GM12878 (cell line): ENCODE data around the gene TBX15. TPM values are rescaled to one million over a fixed set of nuclear protein-coding genes. Genes with fewer than 3 reads are reported as not detected.

Source experiments
- ATAC-seq: fragments of 200-7000 bp; cut with Tn5 transposase; 3 replicates; pipeline ENCODE4 v1.9.1; 2020; ENCODE audit warnings: mild to moderate bottlenecking, moderate library complexity
- BruUV-seq: library from RNA; stranded (reverse); fragments of 400-500 nt; replicated peaks from 2 replicates; lab custom pipeline; 2021; lab: Mats Ljungman, UMichigan
- CTCF ChIA-PET: fragments of 300-600 bp; sonication (Branson Sonifier 250); formaldehyde crosslinking; extraction: SDS; loops from one replicate; lab custom pipeline; 2021; ENCODE audit warnings: inconsistent platforms; lab: Yijun Ruan, JAX
- POLR2A ChIA-PET: fragments of 350-600 bp; formaldehyde crosslinking; extraction: SDS; loops from one replicate; lab custom pipeline; 2021; ENCODE audit warnings: inconsistent platforms; lab: Charles Lee
- RAD21 ChIA-PET: fragments of 300-600 bp; sonication (Branson Sonifier 250); formaldehyde crosslinking; loops from one replicate; lab custom pipeline; 2023; ENCODE audit warnings: antibody characterized with exemption; ENCODE audit not compliant: unreplicated experiment; lab: Charles Lee
- SMC1A ChIA-PET: fragments of 300-600 bp; sonication (Branson Sonifier 250); formaldehyde crosslinking; loops from one replicate; lab custom pipeline; 2023; ENCODE audit not compliant: unreplicated experiment, uncharacterized antibody; lab: Charles Lee
- DNase-seq: peaks from one replicate; pipeline ENCODE4 v3.0.0-alpha.2; 2011; ENCODE audit warnings: low read depth, low spot score
- FAIRE-seq: peaks from 3 replicates; lab custom pipeline; 2011; peaks lifted over from hg19 to GRCh38; lab: Jason Lieb, UNC
- H2AFZ ChIP-seq: 2 replicates; pipeline ENCODE4 v1.6.0; 2011; ENCODE audit warnings: low read depth, low read length, control low read depth; ENCODE audit not compliant: control insufficient read depth
- H3K27ac ChIP-seq: 2 replicates; pipeline ENCODE4 v1.5.1; 2011; ENCODE audit warnings: control low read depth; ENCODE audit not compliant: control insufficient read depth, insufficient read depth
- H3K27me3 ChIP-seq, 2 experiments: replicated peaks in 1 of 2; 2 replicates each; pipeline versions ENCODE4 v1.6.0 to v1.6.1; 2011; ENCODE audit warnings: low read length in 1 of 2; ENCODE audit not compliant: control insufficient read depth in 2 of 2, insufficient read depth in 2 of 2
- H3K36me3 ChIP-seq, 2 experiments: 2 replicates each; pipeline ENCODE4 v1.5.1; 2011; ENCODE audit warnings: low read length in 1 of 2; ENCODE audit not compliant: control insufficient read depth in 2 of 2, insufficient read depth in 2 of 2
- H3K4me1 ChIP-seq: 2 replicates; pipeline ENCODE4 v1.6.1; 2011; ENCODE audit warnings: mild to moderate bottlenecking, low read length, moderate library complexity, mixed read lengths; ENCODE audit not compliant: control insufficient read depth, insufficient read depth
- H3K4me2 ChIP-seq: 2 replicates; pipeline ENCODE4 v1.6.0; 2011; ENCODE audit warnings: control low read depth; ENCODE audit not compliant: control insufficient read depth, insufficient read depth
- H3K4me3 ChIP-seq: fragments of 200-600 bp; sonication (generic); 2 replicates; pipeline ENCODE4 v1.5.1; 2016
- H3K79me2 ChIP-seq: 2 replicates; pipeline ENCODE4 v1.6.0; 2011; ENCODE audit warnings: low read length; ENCODE audit not compliant: control insufficient read depth, insufficient read depth
- H3K9ac ChIP-seq: 2 replicates; pipeline ENCODE4 v1.8.0; 2011; ENCODE audit warnings: low read length, control low read depth, mixed read lengths; ENCODE audit not compliant: control insufficient read depth, insufficient read depth
- H3K9me3 ChIP-seq: replicated peaks from 3 replicates; pipeline ENCODE4 v1.5.1; 2011; ENCODE audit warnings: mild to moderate bottlenecking, low read length; ENCODE audit not compliant: control insufficient read depth, insufficient read depth
- H4K20me1 ChIP-seq: 2 replicates; pipeline ENCODE4 v1.6.0; 2011; ENCODE audit not compliant: control insufficient read depth, insufficient read depth
- BRCA1 ChIP-seq: IDR thresholded peaks from 2 replicates; pipeline ENCODE4 v1.6.1; 2011; ENCODE audit warnings: low read depth, low read length, improper control_type of control experiment
- CEBPZ ChIP-seq: fragments of 150-350 bp; IDR thresholded peaks from 2 replicates; pipeline ENCODE4 v1.6.1; 2016; ENCODE audit warnings: low read depth, low read length
- E4F1 ChIP-seq: fragments of 450-650 bp; IDR thresholded peaks from 2 replicates; pipeline ENCODE4 v1.6.1; 2018; ENCODE audit warnings: borderline replicate concordance, mild to moderate bottlenecking; ENCODE audit not compliant: partially characterized antibody
- HCFC1 ChIP-seq: fragments of 150-350 bp; IDR thresholded peaks from 2 replicates; pipeline ENCODE4 v1.6.1; 2014; ENCODE audit warnings: low read length
- IRF3 ChIP-seq: fragments of 450-650 bp; IDR thresholded peaks from 2 replicates; pipeline ENCODE4 v1.6.1; 2014; ENCODE audit warnings: mild to moderate bottlenecking
- RAD51 ChIP-seq: fragments of 450-650 bp; IDR thresholded peaks from 2 replicates; pipeline ENCODE4 v1.6.1; 2016; ENCODE audit warnings: moderate library complexity, mild to moderate bottlenecking, inconsistent platforms
- SMC3 ChIP-seq: IDR thresholded peaks from 2 replicates; pipeline ENCODE4 v1.6.1; 2011; ENCODE audit warnings: low read length, improper control_type of control experiment, borderline replicate concordance
- SRF ChIP-seq, 2 experiments: IDR thresholded peaks; 2 replicates each; pipeline ENCODE4 v1.6.1; 2011; ENCODE audit warnings: low read depth in 2 of 2, low read length in 2 of 2, mild to moderate bottlenecking in 1 of 2, moderate library complexity in 1 of 2
- SUZ12 ChIP-seq: fragments of 200-600 bp; sonication (generic); IDR thresholded peaks from one replicate; pipeline ENCODE4 v1.6.1; 2018; ENCODE audit warnings: antibody characterized with exemption, mild to moderate bottlenecking; ENCODE audit not compliant: unreplicated experiment
- ZNF274 ChIP-seq: IDR thresholded peaks from one replicate; pipeline ENCODE4 v1.8.0; 2011; ENCODE audit not compliant: insufficient read length, insufficient read depth
- ZNF622 ChIP-seq: fragments of 450-650 bp; IDR thresholded peaks from 2 replicates; pipeline ENCODE4 v1.6.1; 2017; ENCODE audit warnings: mild to moderate bottlenecking, inconsistent platforms
- WGBS: methylation state at CpG from one replicate; pipeline ENCODE4 v1.1.6; 2016; ENCODE audit warnings: low lambda C conversion rate; ENCODE audit not compliant: insufficient replicate concordance, insufficient coverage; ENCODE audit errors: missing lambda C conversion rate; 5-methylcytosine and 5-hydroxymethylcytosine counted together
- in situ Hi-C: fragments of 300-500 bp; cut with MboI; formaldehyde crosslinking; loops from 9 replicates; pipeline ENCODE4 v1.14.3; 2018; ENCODE audit warnings: mixed read lengths
- intact Hi-C: fragments of 100-400 bp; cut with micrococcal nuclease; formaldehyde crosslinking; loops from one replicate; pipeline ENCODE4 v1.14.2; 2022; ENCODE audit not compliant: unreplicated experiment
- polyA plus RNA-seq, 11 experiments: library from polyadenylated mRNA; depleted of rRNA in 4 of 11; unstranded in 6 of 11; stranded (reverse) in 5 of 11; fragments of >200 nt; fragmentation: Nextera tagmentation in 4 of 11; fragmentation: Illumina TruSeq in 1 of 11; extraction: Ambion mirVana in 4 of 11; extraction: Trizol in 1 of 11; gene quantifications; 1 replicate in 1 of 11; 2 replicates in 10 of 11; pipeline versions ENCODE4 v1.2.1 to v1.2.3, GENCODE V29; 2011 to 2016; ENCODE audit warnings: inconsistent platforms in 2 of 11, missing spikeins in 2 of 11, low read depth in 1 of 11
- total RNA-seq, 4 experiments: library from RNA; depleted of rRNA in 3 of 4; stranded (reverse); fragments of >200 nt in 3 of 4; fragmentation: Illumina TruSeq in 1 of 4; extraction: Trizol in 1 of 4; gene quantifications; 2 replicates each; pipeline versions ENCODE4 v1.2.1 to v1.2.3, GENCODE V29; 2013 to 2021

TBX15 gene
- total and polyA plus RNA-seq, 10 of the 15 experiments (the other 5 are each of a cell fraction or from before 2014, with no cell fraction given), result 0.64 to 9.4 (median 0.99) TPM

DNA sequence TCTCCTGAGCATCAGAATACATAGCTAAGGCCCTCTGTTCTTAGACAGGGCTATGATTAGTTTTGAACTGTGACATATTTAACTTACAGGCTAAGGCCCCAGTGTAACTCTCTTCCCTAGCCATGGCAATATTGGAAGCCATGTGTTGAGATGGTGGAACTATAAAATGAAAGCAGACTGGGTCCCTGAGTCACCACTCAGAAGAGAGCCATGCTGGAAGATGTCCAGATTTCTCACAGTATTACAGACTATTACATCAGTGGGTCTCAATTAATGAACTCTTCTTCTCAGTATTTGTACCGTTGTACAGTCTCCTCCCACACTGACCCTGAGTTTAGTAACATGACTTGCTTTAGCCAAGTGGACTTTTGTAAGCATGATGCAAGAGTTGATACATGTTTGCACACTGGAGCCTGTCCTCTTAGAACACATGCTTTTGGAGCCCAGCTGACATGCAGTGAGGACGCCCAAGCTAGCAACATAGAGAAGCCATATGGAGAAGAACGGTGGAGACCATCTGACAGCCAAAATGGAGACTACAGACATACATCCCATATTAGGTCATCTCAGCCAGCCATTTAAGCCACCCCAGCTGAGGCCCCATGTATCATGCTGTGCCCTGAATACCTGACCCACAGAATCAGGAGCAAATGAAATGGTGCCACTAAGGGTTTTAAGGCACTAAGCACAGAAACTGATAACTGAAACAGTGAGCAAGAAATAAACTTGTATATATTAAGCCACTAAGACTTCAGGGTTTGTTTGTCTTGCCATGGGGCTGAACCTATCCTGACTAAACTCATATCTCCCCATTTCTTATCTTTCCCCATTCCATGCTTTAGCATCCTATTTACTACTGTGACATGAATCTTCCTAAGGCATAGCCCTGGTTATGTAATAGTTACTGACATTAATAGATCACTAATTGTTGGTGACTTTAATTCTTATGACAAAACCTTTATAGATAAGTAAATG is 24.4 kb downstream of the TBX15 start:
- WGBS, result 30% methylated on average over 3 of the region's 3 CpGs
- POLR2A ChIA-PET, result no interaction called here
- Histone ChIP-seq H3K27me3 (no peaks in the 10 kb centered on the region), H2AFZ (no peak overlapping the region), H3K27ac (no peak overlapping the region), H3K9me3 (no peaks in the 10 kb centered on the region), H4K20me1 (no peaks in the 10 kb centered on the region), H3K79me2 (no peaks in the 10 kb centered on the region), H3K36me3 (no peaks in the 10 kb centered on the region), H3K9ac (no peak overlapping the region), H3K4me2 (no peak overlapping the region), H3K4me1 (peaks cover 11% of the 10 kb centered on the region), H3K4me3 (no peak overlapping the region)
- CTCF ChIA-PET, result no interaction called here
- RAD21 ChIA-PET, result no interaction called here
- intact Hi-C loops, result loop anchor here (5.0 kb wide), 1 partner anchor 46 kb away; no protein-coding TSS in a partner anchor
- no TSS peak for BruUV-seq
- FAIRE-seq, result no peak
- SMC1A ChIA-PET, result interaction anchor here (0.6 kb wide), 1 partner anchor 274 kb away, joined by 3 read pairs; no protein-coding TSS in a partner anchor
- in situ Hi-C loops, result loop anchor here (5.0 kb wide), 1 partner anchor 51 kb away; no protein-coding TSS in a partner anchor
- DNase-seq, result no peak
- ATAC-seq, result no peak
- TF ChIP-seq CEBPZ (no peak), ZNF622 (no peak), IRF3 (no peak), E4F1 (no peak), BRCA1 (no peak), SRF (IDR thresholded peaks at IDR 0.05; ENCODE audit: low read depth in 2 of 2, low read length in 2 of 2) (no peak), RAD51 (no peak), SMC3 (no peak), SUZ12 (no peak), ZNF274 (no peak), HCFC1 (no peak)
